GM12878 (cell line): ENCODE data around the gene SPIRE2. TPM values are rescaled to one million over a fixed set of nuclear protein-coding genes. Genes with fewer than 3 reads are reported as not detected.
A peak's percentile ranks its signal among the peaks of the same experiment; 100 is the strongest.

Experiments
- ATAC-seq: fragments of 200-7000 bp; cut with Tn5 transposase; 3 replicates; pipeline ENCODE4 v1.9.1; 2020; ENCODE audit warnings: mild to moderate bottlenecking, moderate library complexity
- BruUV-seq: library from RNA; stranded (reverse); fragments of 400-500 nt; replicated peaks from 2 replicates; lab custom pipeline; 2021; lab: Mats Ljungman, UMichigan
- CTCF ChIA-PET: fragments of 300-600 bp; sonication (Branson Sonifier 250); formaldehyde crosslinking; extraction: SDS; loops from one replicate; lab custom pipeline; 2021; ENCODE audit warnings: inconsistent platforms; lab: Yijun Ruan, JAX
- POLR2A ChIA-PET: fragments of 350-600 bp; formaldehyde crosslinking; extraction: SDS; loops from one replicate; lab custom pipeline; 2021; ENCODE audit warnings: inconsistent platforms; lab: Charles Lee
- RAD21 ChIA-PET: fragments of 300-600 bp; sonication (Branson Sonifier 250); formaldehyde crosslinking; loops from one replicate; lab custom pipeline; 2023; ENCODE audit warnings: antibody characterized with exemption; ENCODE audit not compliant: unreplicated experiment; lab: Charles Lee
- SMC1A ChIA-PET: fragments of 300-600 bp; sonication (Branson Sonifier 250); formaldehyde crosslinking; loops from one replicate; lab custom pipeline; 2023; ENCODE audit not compliant: unreplicated experiment, uncharacterized antibody; lab: Charles Lee
- DNase-seq: peaks from one replicate; pipeline ENCODE4 v3.0.0-alpha.2; 2011; ENCODE audit warnings: low read depth, low spot score
- FAIRE-seq: peaks from 3 replicates; lab custom pipeline; 2011; peaks lifted over from hg19 to GRCh38; lab: Jason Lieb, UNC
- H2AFZ ChIP-seq: 2 replicates; pipeline ENCODE4 v1.6.0; 2011; ENCODE audit warnings: low read depth, low read length, control low read depth; ENCODE audit not compliant: control insufficient read depth
- H3K27ac ChIP-seq: 2 replicates; pipeline ENCODE4 v1.5.1; 2011; ENCODE audit warnings: control low read depth; ENCODE audit not compliant: control insufficient read depth, insufficient read depth
- H3K27me3 ChIP-seq, 2 experiments: replicated peaks in 1 of 2; 2 replicates each; pipeline versions ENCODE4 v1.6.0 to v1.6.1; 2011; ENCODE audit warnings: low read length in 1 of 2; ENCODE audit not compliant: control insufficient read depth in 2 of 2, insufficient read depth in 2 of 2
- H3K36me3 ChIP-seq, 2 experiments: 2 replicates each; pipeline ENCODE4 v1.5.1; 2011; ENCODE audit warnings: low read length in 1 of 2; ENCODE audit not compliant: control insufficient read depth in 2 of 2, insufficient read depth in 2 of 2
- H3K4me1 ChIP-seq: 2 replicates; pipeline ENCODE4 v1.6.1; 2011; ENCODE audit warnings: mild to moderate bottlenecking, low read length, moderate library complexity, mixed read lengths; ENCODE audit not compliant: control insufficient read depth, insufficient read depth
- H3K4me2 ChIP-seq: 2 replicates; pipeline ENCODE4 v1.6.0; 2011; ENCODE audit warnings: control low read depth; ENCODE audit not compliant: control insufficient read depth, insufficient read depth
- H3K4me3 ChIP-seq: fragments of 200-600 bp; sonication (generic); 2 replicates; pipeline ENCODE4 v1.5.1; 2016
- H3K79me2 ChIP-seq: 2 replicates; pipeline ENCODE4 v1.6.0; 2011; ENCODE audit warnings: low read length; ENCODE audit not compliant: control insufficient read depth, insufficient read depth
- H3K9ac ChIP-seq: 2 replicates; pipeline ENCODE4 v1.8.0; 2011; ENCODE audit warnings: low read length, control low read depth, mixed read lengths; ENCODE audit not compliant: control insufficient read depth, insufficient read depth
- H3K9me3 ChIP-seq: replicated peaks from 3 replicates; pipeline ENCODE4 v1.5.1; 2011; ENCODE audit warnings: mild to moderate bottlenecking, low read length; ENCODE audit not compliant: control insufficient read depth, insufficient read depth
- H4K20me1 ChIP-seq: 2 replicates; pipeline ENCODE4 v1.6.0; 2011; ENCODE audit not compliant: control insufficient read depth, insufficient read depth
- CREB1 ChIP-seq: IDR thresholded peaks from 2 replicates; pipeline ENCODE4 v1.6.1; 2012; ENCODE audit warnings: low read depth, mild to moderate bottlenecking, inconsistent platforms
- REST ChIP-seq: IDR thresholded peaks from 2 replicates; pipeline ENCODE4 v1.6.1; 2012; ENCODE audit warnings: mild to moderate bottlenecking, low read depth, low read length
- RFX5 ChIP-seq: IDR thresholded peaks from 2 replicates; pipeline ENCODE4 v1.6.1; 2011; ENCODE audit warnings: low read depth, low read length, improper control_type of control experiment
- TARDBP ChIP-seq: IDR thresholded peaks from 2 replicates; pipeline ENCODE4 v1.6.1; 2016; ENCODE audit warnings: borderline replicate concordance
- TCF12 ChIP-seq: IDR thresholded peaks from 2 replicates; pipeline ENCODE4 v1.6.1; 2011; ENCODE audit warnings: low read depth, mild to moderate bottlenecking, low read length
- WGBS: methylation state at CpG from one replicate; pipeline ENCODE4 v1.1.6; 2016; ENCODE audit warnings: low lambda C conversion rate; ENCODE audit not compliant: insufficient replicate concordance, insufficient coverage; ENCODE audit errors: missing lambda C conversion rate; 5-methylcytosine and 5-hydroxymethylcytosine counted together
- in situ Hi-C: fragments of 300-500 bp; cut with MboI; formaldehyde crosslinking; loops from 9 replicates; pipeline ENCODE4 v1.14.3; 2018; ENCODE audit warnings: mixed read lengths
- intact Hi-C: fragments of 100-400 bp; cut with micrococcal nuclease; formaldehyde crosslinking; loops from one replicate; pipeline ENCODE4 v1.14.2; 2022; ENCODE audit not compliant: unreplicated experiment
- polyA plus RNA-seq, 11 experiments: library from polyadenylated mRNA; depleted of rRNA in 4 of 11; unstranded in 6 of 11; stranded (reverse) in 5 of 11; fragments of >200 nt; fragmentation: Nextera tagmentation in 4 of 11; fragmentation: Illumina TruSeq in 1 of 11; extraction: Ambion mirVana in 4 of 11; extraction: Trizol in 1 of 11; gene quantifications; 1 replicate in 1 of 11; 2 replicates in 10 of 11; pipeline versions ENCODE4 v1.2.1 to v1.2.3, GENCODE V29; 2011 to 2016; ENCODE audit warnings: inconsistent platforms in 2 of 11, missing spikeins in 2 of 11, low read depth in 1 of 11
- total RNA-seq, 4 experiments: library from RNA; depleted of rRNA in 3 of 4; stranded (reverse); fragments of >200 nt in 3 of 4; fragmentation: Illumina TruSeq in 1 of 4; extraction: Trizol in 1 of 4; gene quantifications; 2 replicates each; pipeline versions ENCODE4 v1.2.1 to v1.2.3, GENCODE V29; 2013 to 2021

SPIRE2 gene
- total and polyA plus RNA-seq, 10 of the 15 experiments (the other 5 are each of a cell fraction or from before 2014, with no cell fraction given): 0.03 to 0.64 (median 0.27) TPM; not detected in 1

GRCh38 chr16:89827383-89828198 is 684 bp upstream of the SPIRE2 start (continued):
- TF ChIP-seq REST: no peak

- intact Hi-C loops (no loop called here), in situ Hi-C loops (no loop called here)
- 38% methylated on average over 15 of the region's 26 CpGs for WGBS
- 0 out of 2 replicates have a peak overlapping the region, but pooled peaks have one; percentile 17 for H3K4me2 ChIP-seq
- RAD21 ChIA-PET: no interaction called here
- no peak overlapping the region for H2AFZ ChIP-seq
- H3K4me1 ChIP-seq: no peaks in the 10 kb centered on the region
- DNase-seq: no peak
- H3K27me3 ChIP-seq: peaks cover 1 to 3% of the 10 kb centered on the region in 2 experiments; a peak in 3 of 4 replicates
- POLR2A ChIA-PET: interaction anchor here (0.6 kb wide), 1 partner anchor 114 kb away, joined by 3 read pairs; no protein-coding TSS in a partner anchor
- H3K36me3 ChIP-seq: no peaks in the 10 kb centered on the region
- no TSS peak for BruUV-seq
- no peak for ATAC-seq
- H4K20me1 ChIP-seq: no peaks in the 10 kb centered on the region
- CTCF ChIA-PET: no interaction called here
- no peaks in the 10 kb centered on the region for H3K9me3 ChIP-seq
- H3K9ac ChIP-seq: no peak overlapping the region
- H3K4me3 ChIP-seq: no peak overlapping the region
- no peak overlapping the region for H3K27ac ChIP-seq
- SMC1A ChIA-PET: interaction anchor here (0.6 kb wide), 1 partner anchor 34 kb away, joined by 3 read pairs; no protein-coding TSS in a partner anchor
- H3K79me2 ChIP-seq: no peaks in the 10 kb centered on the region
- no peak for TF ChIP-seq TARDBP
- no peak for TF ChIP-seq CREB1
- no peak for TF ChIP-seq RFX5
- no peak for TF ChIP-seq TCF12
- no peak for FAIRE-seq
These were observed 775 bp downstream of the SPIRE2 start for GRCh38 chr16:89828870-89829629.
